Mucosa of descending colon (tissue), 3 donors: Measurements from ENCODE around the gene IMMP2L. TPM values are rescaled to one million over a fixed set of nuclear protein-coding genes. Genes with fewer than 3 reads are reported as not detected.
"Not testable (repeated sequence)": the region's sequence is repeated elsewhere in the genome, so short reads cannot be mapped to it uniquely, and the experiment has no call there.

Source experiments
- ATAC-seq: fragments of 200-7000 bp; cut with Tn5 transposase; one replicate; pipeline ENCODE4 v1.9.1; 2020; ENCODE audit warnings: mild to moderate bottlenecking, moderate library complexity
- DNase-seq, 3 donors: peaks; one replicate each; pipeline ENCODE4 v3.0.0-alpha.2; 2020
- H3K36me3 ChIP-seq: fragments of 200-600 bp; one replicate; pipeline ENCODE4 v1.8.0; 2021; ENCODE audit warnings: low read depth, mild to moderate bottlenecking
- H3K4me1 ChIP-seq: fragments of 200-600 bp; one replicate; pipeline ENCODE4 v1.8.0; 2021; ENCODE audit warnings: low read depth, mild to moderate bottlenecking
- H3K4me3 ChIP-seq: fragments of 200-600 bp; one replicate; pipeline ENCODE4 v1.8.0; 2021; ENCODE audit warnings: mild to moderate bottlenecking
- H3K9me3 ChIP-seq: fragments of 200-600 bp; one replicate; pipeline ENCODE4 v1.8.0; 2021; ENCODE audit warnings: mild to moderate bottlenecking
- CTCF ChIP-seq: fragments of 200-600 bp; IDR thresholded peaks from one replicate; pipeline ENCODE4 v1.8.0; 2022; ENCODE audit warnings: antibody characterized with exemption, mild to moderate bottlenecking
- intact Hi-C, 2 donors: fragments of 100-400 bp; cut with DNase I in 1 of 2; cut with micrococcal nuclease in 1 of 2; formaldehyde crosslinking; loops; one replicate each; pipeline versions ENCODE4 v1.11.0 to v1.11.1; 2022; cut with DNase I, micrococcal nuclease
- total RNA-seq, 3 donors: library from RNA; stranded (reverse); fragmentation: NEBNext Ultra II Directional in 2 of 3; extraction: Animal tissue kit (Norgen Biotek cat#: 25700) in 2 of 3; gene quantifications; one replicate each; pipeline versions ENCODE4 v1.2.1 to v1.2.4, GENCODE V29; 2021 to 2023
- donor health status: DM: no; HTN: no; CAD: no; lungs with moderate emphysema.
- donor health status: DM: no; HTN: no; CAD: no.
- donor health status: DM: no; HTN: yes; CAD: no.

The IMMP2L gene
- total RNA-seq, 3 donors from 2014 or later, result 12.1 to 20.7 (median 17.7) TPM

- DNase-seq (no peak), ATAC-seq (no peak)
- intact Hi-C loops, result no loop called here
- H3K9me3 ChIP-seq, result no peaks in the 10 kb centered on the region
- TF ChIP-seq CTCF, result no peak
- H3K36me3 ChIP-seq, result no peaks in the 10 kb centered on the region
- H3K4me1 ChIP-seq, result no peaks in the 10 kb centered on the region
- H3K4me3 ChIP-seq, result no peak overlapping the region
Measured at GRCh38 chr7:111074071-111074747, 488.1 kb downstream of the IMMP2L start.

GRCh38 chr7:111072658-111073057, 489.6 kb downstream of the IMMP2L start:
- H3K36me3 ChIP-seq, DNase-seq, intact Hi-C loops, H3K4me1 ChIP-seq, H3K4me3 ChIP-seq, ATAC-seq, H3K9me3 ChIP-seq: not testable (repeated sequence)

GRCh38 chr7:111071556-111071955, 490.7 kb downstream of the IMMP2L start:
- Histone ChIP-seq H3K36me3 (no peaks in the 10 kb centered on the region), H3K4me3 (no peak overlapping the region), H3K9me3 (no peaks in the 10 kb centered on the region), H3K4me1 (no peaks in the 10 kb centered on the region)
- no peak for DNase-seq
- no peak for TF ChIP-seq CTCF
- no peak for ATAC-seq
- intact Hi-C loops, result no loop called here

GRCh38 chr7:111068618-111069017, 493.7 kb downstream of the IMMP2L start:
- intact Hi-C loops, result no loop called here
- no peak for TF ChIP-seq CTCF
- peaks cover 3% of the 10 kb centered on the region for H3K9me3 ChIP-seq
- ATAC-seq, result no peak
- H3K4me3 ChIP-seq, result no peak overlapping the region
- DNase-seq, result no peak
- no peaks in the 10 kb centered on the region for H3K36me3 ChIP-seq
- H3K4me1 ChIP-seq, result no peaks in the 10 kb centered on the region

GRCh38 chr7:111067682-111068081, 494.6 kb downstream of the IMMP2L start:
- peaks cover 11% of the 10 kb centered on the region for H3K9me3 ChIP-seq
- no peak for TF ChIP-seq CTCF
- ATAC-seq, result no peak

GRCh38 chr7:111067251-111067650, 495.0 kb downstream of the IMMP2L start:
- TF ChIP-seq CTCF, result no peak
- no peak for DNase-seq
- Histone ChIP-seq H3K4me3 (no peak overlapping the region), H3K9me3 (peaks cover 15% of the 10 kb centered on the region), H3K4me1 (no peaks in the 10 kb centered on the region), H3K36me3 (no peaks in the 10 kb centered on the region)
- ATAC-seq, result no peak
- intact Hi-C loops, result no loop called here

More at GRCh38 chr7:111067682-111068081, 494.6 kb downstream of the IMMP2L start:
- no peaks in the 10 kb centered on the region for H3K4me1 ChIP-seq
- H3K4me3 ChIP-seq, result no peak overlapping the region
- intact Hi-C loops, result no loop called here
- H3K36me3 ChIP-seq, result no peaks in the 10 kb centered on the region
- DNase-seq, result no peak
